Caki2 (cell line): ENCODE data around the gene MACF1. TPM values are rescaled to one million over a fixed set of nuclear protein-coding genes. Genes with fewer than 3 reads are reported as not detected.
A peak's percentile ranks its signal among the peaks of the same experiment; 100 is the strongest.

ENCODE experiments used
- DNase-seq: peaks from one replicate; pipeline ENCODE4 v3.0.0-alpha.2; 2015; ENCODE audit warnings: low read depth
- in situ Hi-C: cut with HindIII; loops from 2 replicates; pipeline ENCODE4 v1.10.0; 2016; ENCODE audit warnings: low sequenced_read_pairs, low pct_unique_long_range_greater_than_20kb, mixed read lengths
- total RNA-seq: library from RNA; depleted of rRNA; stranded (reverse); fragments of >200 nt; shearing (Covaris generic); gene quantifications from 2 replicates; pipeline ENCODE4 v1.2.3, GENCODE V29; 2014; ENCODE audit warnings: low replicate concordance

MACF1 gene
- total RNA-seq, 1 experiment from 2014 or later, result 51.1 TPM

DNA sequence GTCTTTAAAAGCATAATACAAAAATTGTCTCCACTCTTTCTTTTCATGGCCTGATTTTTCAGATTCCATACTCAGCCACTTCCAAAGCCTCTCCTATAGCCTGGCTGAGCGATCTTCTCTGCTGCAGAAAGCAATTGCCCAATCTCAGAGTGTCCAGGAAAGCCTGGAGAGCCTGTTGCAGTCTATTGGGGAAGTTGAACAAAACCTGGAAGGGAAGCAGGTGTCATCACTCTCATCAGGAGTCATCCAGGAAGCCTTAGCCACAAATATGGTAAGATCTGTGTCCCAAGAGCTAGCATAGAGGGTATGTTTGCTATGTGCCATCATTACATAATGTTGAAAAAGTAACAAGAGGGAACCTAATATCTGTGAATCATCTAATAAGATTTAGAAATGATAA is 156.2 kb downstream of the MACF1 start:
- in situ Hi-C loops, result no loop called here
- no peak for DNase-seq

DNA sequence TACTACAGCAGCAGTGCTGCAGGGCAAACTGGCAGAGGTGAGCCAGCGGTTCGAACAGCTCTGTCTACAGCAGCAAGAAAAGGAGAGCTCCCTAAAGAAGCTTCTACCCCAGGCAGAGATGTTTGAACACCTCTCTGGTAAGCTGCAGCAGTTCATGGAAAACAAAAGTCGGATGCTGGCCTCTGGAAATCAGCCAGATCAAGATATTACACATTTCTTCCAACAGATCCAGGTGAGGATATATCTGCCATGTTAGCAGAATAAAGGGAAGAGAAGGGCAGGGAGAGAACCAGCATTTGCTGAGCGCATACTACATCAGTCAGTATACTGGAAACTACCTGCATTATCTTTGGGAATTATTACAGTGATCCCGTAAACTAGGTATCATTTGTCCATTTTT is 157.0 kb downstream of the MACF1 start:
- DNase-seq, result no peak
- in situ Hi-C loops, result no loop called here

DNA sequence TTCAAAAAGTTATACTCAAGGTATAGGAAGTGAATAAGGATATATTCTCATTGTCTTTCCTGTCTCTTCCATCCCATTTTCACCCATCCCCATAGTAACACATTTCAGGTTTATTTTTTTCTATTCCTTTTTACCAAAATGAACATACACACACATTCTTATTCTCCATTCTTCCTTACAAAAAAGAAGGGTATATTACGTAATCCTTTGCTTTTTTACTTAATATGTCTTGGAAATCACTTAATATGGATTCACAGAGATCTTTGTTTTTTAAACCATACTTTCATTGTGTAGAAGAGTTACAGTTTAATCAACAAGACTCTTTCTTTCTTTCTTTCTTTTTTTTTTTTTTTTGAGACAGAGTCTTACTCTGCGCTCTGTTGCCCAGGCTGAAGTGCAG is 158.8 kb downstream of the MACF1 start:
- in situ Hi-C loops, result no loop called here

DNA sequence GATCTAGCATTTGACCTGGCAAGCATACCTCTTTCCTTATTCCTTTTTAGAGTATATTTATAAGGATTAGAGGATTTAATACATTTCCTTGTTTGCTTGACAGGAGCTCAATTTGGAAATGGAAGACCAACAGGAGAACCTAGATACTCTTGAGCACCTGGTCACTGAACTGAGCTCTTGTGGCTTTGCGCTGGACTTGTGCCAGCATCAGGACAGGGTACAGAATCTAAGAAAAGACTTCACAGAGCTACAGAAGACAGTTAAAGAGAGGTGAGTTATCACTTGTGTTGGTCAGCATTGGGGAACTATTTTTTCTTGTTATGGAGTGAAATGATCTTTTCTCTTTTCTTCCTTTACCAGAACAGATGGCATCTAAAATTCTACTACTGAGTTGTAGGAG is 163.6 kb downstream of the MACF1 start:
- no peak for DNase-seq
- in situ Hi-C loops, result no loop called here

More for the DNA sequence above, 158.8 kb downstream of the MACF1 start:
- no peak for DNase-seq

DNA sequence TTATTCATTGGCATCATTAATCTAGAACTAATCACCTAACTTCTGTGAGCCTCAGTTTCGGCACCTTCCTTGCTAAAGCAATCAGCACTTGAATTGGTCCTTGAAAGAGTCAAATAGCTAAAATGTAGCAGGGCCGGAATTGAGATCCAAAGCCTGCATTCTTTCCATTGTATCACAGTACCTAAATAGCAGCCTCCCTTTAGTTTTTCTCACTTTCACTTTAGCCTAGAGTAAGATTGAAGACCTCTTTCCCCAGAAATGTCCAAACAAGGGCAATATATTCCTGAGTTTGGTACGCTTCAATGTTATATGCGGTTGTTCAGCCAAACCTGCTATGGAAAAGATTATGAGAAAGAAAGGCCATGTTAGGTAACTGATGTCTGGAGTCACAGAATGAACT is 165.1 kb downstream of the MACF1 start:
- no peak for DNase-seq
- in situ Hi-C loops, result no loop called here

DNA sequence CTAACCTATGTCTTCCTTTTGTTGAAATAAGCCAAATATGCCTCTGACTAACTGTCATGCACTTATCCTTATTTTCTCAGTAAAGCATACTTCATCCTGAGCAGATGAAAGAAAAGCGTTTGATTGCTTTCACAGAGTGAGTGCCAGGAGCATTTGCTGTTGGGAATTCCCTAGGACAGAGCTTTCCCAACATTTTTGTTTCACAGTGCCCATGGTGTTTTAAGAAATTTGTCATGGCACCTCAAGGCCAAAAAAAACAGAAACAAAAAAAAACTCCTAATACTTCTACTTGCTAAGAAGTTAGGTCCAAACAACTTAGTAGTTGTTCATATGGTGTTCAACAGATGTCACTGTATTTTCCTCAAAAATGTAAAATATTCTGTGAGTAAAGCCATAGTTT is 166.1 kb downstream of the MACF1 start:
- in situ Hi-C loops, result no loop called here
- DNase-seq, result no peak

DNA sequence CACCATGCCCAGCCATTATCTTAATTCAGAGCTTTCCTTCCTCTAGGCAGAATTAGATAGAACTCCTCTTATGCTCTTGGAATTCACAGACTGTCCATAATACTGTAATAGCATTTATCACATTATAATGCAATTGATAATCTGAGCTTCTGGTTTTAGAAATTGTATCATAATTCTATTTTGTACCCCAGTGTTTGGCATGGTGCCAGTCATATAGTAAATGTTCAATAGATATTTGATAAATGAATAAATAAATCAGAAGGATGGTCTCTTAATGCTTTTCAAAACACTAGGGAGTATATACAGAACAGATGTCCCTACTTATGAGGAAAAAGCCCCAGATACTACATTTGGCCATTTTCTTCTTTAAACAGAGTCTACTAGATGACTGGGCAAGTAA is 167.6 kb downstream of the MACF1 start:
- no peak for DNase-seq
- in situ Hi-C loops, result no loop called here

DNA sequence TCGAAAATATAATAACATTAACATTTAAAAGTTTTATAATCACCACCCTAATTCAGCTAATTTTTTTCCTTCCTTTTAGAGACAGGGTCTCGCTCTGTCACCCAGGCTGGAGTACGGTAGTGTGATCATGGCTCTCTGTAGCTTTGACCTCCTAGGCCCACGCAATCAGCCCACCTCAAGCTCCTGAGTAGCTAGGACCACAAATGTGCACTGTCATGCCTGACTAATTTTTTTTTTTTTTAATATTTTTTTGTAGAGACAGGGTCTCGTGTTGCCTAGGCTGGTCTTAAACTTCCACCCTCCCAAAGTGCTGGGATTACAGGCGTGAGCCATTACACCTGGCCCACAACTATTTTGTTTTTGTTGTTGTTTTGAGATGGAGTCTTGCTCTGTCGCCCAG is 172.2 kb downstream of the MACF1 start:
- in situ Hi-C loops, result no loop called here
- no peak for DNase-seq

DNA sequence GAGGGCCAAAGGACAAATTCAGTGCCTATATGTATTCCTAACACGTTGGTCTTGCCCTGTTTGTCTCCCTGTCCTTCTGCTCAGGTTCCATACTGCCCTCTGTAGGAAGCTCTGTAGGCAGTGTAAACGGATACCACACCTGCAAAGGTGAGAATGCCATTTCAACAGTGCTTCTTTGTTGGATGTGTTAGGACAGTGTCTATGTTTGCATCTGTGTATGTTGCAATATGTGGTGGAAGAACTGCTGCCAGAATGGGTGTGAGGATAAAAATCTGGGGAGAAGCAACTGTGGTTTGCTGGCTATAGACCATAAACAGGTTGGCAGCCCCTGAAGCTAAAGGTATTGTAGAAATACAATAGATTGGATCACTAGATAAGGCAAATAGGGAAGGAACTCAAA is 173.9 kb downstream of the MACF1 start:
- in situ Hi-C loops, result no loop called here
- no peak for DNase-seq

DNA sequence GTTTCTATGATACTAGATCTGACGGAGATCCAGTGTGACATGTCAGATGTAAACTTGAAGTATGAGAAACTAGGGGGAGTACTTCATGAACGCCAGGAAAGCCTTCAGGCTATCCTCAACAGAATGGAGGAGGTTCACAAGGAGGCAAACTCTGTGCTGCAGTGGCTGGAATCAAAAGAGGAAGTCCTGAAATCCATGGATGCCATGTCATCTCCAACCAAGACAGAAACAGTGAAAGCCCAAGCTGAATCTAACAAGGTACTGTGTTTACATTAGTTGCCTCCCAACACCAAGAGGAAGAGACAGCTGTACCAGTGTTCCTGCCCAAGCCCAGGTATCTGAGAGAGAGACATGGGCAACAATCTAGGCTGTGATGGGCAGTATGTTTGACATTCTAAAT is 174.7 kb downstream of the MACF1 start:
- in situ Hi-C loops, result no loop called here

DNA sequence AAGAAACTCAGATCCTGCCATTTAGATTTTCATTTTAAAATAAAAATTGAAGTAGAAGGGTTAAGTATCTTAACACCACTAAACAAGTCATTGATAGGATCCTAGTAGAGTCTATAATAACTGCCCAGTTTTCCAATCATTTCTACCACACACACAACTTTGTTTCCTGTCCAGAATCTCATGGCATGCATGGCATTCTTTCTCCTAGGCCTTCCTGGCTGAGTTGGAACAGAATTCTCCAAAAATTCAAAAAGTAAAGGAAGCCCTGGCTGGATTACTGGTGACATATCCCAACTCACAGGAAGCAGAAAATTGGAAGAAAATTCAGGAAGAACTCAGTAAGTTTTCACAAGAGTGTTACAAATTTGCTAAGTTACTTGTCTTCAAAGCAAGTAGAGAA is 175.5 kb downstream of the MACF1 start:
- in situ Hi-C loops, result no loop called here
- no peak for DNase-seq

More for the DNA sequence above, 174.7 kb downstream of the MACF1 start:
- no peak for DNase-seq

DNA sequence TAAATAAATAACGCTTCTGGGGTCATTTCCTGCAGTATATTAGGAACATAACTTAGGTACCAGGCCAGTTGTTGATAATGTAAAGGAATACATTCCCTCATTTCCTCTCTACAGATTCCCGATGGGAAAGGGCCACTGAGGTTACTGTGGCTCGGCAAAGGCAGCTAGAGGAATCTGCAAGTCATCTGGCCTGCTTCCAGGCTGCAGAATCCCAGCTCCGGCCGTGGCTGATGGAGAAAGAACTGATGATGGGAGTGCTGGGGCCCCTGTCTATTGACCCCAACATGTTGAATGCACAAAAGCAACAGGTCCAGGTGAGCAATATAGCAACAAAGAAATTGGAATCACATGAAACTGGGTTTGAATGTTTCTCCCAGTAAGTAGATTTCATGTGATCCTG is 177.3 kb downstream of the MACF1 start:
- DNase-seq, result no peak
- in situ Hi-C loops, result no loop called here

DNA sequence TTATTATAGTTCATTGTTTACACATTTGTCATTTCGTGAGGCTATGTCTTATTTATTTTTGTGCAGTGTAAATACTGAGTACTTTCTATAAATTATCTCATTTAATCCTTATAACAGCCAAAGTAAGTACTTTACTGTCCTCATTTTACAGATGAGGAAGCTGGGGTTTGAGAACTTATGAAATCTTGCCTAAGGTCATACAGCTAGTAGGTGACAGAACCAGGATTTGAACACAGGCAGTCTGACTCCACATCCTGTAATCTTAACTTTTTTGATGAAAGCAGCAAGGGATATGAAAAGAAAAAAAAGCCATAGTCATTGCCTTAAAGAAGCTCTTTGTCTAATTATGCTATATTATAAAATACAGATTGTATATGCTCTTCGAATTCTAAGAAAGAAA is 179.8 kb downstream of the MACF1 start:
- no peak for DNase-seq
- in situ Hi-C loops, result no loop called here

DNA sequence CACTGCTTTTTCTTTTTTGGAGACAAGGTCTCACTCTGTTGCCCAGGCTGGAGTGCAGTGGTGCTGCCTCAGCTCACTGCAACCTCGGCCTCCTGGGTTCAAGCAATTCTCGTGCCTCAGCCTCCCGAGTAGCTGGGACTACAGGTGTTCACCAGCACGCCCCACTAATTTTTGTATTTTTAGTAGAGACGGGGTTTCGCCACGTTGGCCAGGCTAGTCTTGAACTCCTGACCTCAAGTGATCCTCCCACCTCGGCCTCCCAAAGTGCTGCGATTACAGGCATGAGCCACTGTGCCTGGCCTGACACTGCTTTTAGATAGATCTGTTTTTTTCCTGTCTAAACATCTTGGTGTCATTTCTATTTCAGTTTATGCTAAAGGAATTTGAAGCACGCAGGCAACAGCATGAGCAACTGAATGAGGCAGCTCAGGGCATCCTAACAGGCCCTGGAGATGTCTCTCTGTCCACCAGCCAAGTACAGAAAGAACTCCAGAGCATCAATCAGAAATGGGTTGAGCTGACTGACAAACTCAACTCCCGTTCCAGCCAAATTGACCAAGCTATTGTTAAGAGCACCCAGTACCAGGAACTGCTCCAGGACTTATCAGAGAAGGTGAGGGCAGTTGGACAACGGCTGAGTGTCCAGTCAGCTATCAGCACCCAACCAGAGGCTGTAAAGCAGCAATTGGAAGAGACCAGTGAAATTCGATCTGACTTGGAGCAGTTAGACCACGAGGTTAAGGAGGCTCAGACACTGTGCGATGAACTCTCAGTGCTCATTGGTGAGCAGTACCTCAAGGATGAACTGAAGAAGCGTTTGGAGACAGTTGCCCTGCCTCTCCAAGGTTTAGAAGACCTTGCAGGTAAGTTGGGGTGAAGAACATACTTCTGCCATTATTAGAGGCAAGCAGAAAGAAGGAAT is 180.8 kb downstream of the MACF1 start:
- no peak for DNase-seq
- in situ Hi-C loops, result no loop called here

DNA sequence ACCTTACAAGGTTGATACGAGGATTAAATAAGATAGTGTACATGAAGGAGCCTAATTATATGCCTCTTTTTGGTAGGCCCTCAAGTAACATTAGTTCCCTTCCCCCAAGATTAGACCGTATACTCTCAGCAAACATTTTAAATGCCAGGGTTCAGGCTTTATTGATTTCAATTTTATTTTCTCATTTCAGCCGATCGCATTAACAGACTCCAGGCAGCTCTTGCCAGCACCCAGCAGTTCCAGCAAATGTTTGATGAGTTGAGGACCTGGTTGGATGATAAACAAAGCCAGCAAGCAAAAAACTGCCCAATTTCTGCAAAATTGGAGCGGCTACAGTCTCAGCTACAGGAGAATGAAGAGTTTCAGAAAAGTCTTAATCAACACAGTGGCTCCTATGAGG is 182.5 kb downstream of the MACF1 start:
- DNase-seq, result no peak
- in situ Hi-C loops, result no loop called here

DNA sequence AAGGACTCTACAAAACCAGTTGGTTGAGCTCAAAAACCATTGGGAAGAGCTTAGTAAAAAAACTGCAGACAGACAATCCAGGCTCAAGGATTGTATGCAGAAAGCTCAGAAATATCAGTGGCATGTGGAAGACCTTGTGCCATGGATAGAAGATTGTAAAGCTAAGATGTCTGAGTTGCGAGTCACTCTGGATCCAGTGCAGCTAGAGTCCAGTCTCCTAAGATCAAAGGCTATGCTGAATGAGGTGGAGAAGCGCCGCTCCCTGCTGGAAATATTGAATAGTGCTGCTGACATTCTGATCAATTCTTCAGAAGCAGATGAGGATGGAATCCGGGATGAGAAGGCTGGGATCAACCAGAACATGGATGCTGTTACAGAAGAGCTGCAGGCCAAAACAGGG is 183.0 kb downstream of the MACF1 start:
- in situ Hi-C loops, result no loop called here
- DNase-seq, result peak; percentile 57

DNA sequence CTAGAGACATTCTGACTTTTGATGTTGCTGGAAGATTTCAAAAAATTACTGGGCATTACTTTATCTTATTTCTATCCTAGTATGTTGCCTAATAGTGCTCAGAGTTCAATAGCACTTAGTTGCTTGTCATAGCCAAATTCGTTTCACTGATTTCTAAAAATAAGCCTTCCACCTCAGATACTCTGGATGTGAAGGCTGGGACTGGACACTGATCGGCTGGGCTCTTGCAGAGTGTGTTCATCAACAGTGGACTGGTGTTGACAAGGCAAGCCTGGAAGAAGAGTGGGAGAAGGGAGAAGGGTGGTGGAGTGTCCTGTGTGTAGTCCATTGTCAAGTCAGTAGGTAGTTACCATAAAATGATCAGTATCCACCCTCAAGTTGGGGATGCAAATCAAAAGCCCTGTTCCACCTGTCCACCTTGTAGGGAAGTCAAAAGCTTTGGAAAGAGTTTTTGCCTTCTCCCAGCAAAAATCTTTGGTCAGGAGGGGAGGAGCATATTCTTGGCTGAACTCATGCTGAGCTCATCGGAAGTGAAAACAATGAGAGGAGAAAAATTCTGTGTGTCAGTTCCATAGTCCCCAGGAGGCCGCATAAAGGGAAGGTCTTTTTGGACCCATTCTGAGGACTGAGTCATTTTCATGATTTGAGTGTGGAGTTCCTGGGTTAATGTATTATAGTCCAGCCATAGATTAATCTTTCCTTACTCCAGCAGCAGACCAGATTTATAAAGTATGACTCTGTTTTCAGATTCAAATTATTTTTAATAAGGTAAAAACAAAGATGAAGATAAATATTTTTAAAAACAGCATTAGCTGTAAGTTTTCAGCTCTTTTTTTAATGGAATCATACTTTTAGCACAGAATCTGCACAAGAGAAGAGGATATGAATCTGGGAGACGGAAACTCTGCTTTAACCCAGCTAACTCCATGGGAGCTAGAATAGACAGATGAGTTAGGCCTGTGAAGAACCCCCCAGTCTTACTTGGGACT is 187.5 kb downstream of the MACF1 start:
- peak; percentile 83 for DNase-seq
- in situ Hi-C loops, result no loop called here

DNA sequence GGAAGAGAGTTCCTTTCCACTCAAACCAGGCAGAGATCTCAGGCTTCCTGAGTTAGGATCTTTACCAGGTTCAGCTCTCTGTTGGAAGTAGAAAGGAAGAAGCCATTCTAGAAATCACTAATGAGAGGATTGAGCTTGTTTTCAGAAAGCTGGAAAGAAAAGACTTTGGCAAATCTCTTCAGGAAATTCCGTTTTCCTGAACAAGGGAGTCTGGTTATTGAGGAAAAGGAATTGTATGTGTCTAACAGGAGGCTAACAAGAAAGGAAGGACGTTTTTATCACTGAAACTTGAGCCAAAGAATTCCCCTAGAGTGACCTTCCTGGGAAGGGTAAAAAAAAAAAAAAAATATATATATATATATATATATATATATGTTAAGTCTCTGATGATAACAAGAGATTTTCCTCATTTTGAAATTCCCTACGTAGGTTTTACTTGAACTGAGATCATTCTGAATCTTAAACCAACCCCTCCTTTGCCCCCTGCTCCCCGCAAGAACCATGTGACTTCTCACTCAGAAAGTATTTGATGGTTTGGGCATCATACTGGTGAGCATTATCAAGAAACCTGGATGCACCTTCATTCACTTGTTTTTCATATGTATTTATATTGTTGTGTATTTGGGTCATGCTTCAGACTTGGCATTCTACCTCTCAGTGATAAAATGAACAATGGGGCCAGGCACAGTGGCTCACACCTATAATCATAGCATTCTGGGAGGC is 188.5 kb downstream of the MACF1 start:
- DNase-seq, result no peak
- in situ Hi-C loops, result no loop called here

DNA sequence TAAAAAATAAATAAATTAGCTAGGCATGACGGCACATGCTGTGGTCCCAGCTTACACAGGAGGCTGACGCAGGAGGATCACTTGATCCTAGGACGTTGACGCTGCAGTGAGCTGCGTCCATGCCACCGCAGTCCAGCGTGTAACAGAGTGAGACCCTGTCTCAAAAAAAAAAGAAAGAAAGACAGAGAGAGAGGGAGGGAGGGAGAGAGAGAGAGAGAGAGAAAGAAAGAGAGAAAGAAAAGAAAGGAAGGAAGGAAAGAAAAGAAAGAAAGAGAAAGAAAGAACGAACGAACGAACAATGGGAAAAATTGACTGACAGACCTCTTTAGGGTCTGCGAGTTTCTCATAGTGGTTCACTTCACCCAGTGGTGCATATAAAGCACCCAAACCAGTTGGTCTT is 189.2 kb downstream of the MACF1 start:
- in situ Hi-C loops, result no loop called here
- DNase-seq, result no peak
